ENCODE results near the gene ZNF547. TPM values are rescaled to one million over a fixed set of nuclear protein-coding genes. Genes with fewer than 3 reads are reported as not detected.

The ZNF547 gene
- total and polyA plus RNA-seq, 2 donors (not counting 3 experiments of a cell fraction or from before 2014, with no cell fraction given): 1.9 to 2.7 TPM

DNA sequence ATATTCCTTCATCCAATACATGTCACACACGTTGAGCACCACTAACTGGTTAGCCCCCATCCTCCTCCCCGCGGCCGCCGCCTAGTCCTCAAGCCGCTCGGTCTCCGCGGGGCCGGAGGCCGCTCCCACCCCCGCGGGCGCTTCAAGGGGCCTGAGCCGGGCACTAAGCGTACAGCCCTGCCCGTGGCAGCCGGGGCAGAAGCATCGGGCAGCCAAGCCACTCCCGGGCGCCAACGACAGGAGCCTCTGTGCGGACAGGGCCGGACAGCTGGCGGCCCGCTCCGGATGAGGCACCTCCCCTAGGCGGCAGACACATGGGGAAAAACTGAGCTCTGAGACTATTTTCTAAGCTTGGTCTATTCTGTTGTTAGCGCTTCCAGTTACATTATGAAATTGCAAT, 45.8 kb upstream of the ZNF547 start:
- no peak overlapping the region for H2AFZ ChIP-seq (ENCODE audit: low read depth, low read length)
- dilution Hi-C loops (cut with MboI; ENCODE audit: extremely low pct_ligation_motif_present, low sequenced_read_pairs): no loop called here
- BruUV-seq (replicated peaks): no TSS peak

GRCh38 chr19:57319869-57320179, 43.5 kb upstream of the ZNF547 start:
- peaks cover 13 to 24% of the 10 kb centered on the region in 2 experiments for H3K27me3 ChIP-seq (ENCODE audit: control insufficient read depth in 2 of 2, insufficient read depth in 2 of 2, low read length in 2 of 2)
- peak overlapping the region; percentile 72 for H3K27ac ChIP-seq (ENCODE audit: insufficient read depth, low read depth, low read length)
- TF ChIP-seq MYC (IDR thresholded peaks at IDR 0.05; ENCODE audit: low read depth, low read length): no peak
- TF ChIP-seq GATA2 (IDR thresholded peaks at IDR 0.05; ENCODE audit: insufficient read depth, insufficient read length, low read depth, low read length): no peak
- TF ChIP-seq FOS (IDR thresholded peaks at IDR 0.05; ENCODE audit: borderline replicate concordance, insufficient read depth, low read length): no peak
- TF ChIP-seq POLR2AphosphoS5 (IDR thresholded peaks at IDR 0.05; ENCODE audit: insufficient read depth, low read depth, low read length): no peak
- no peak for TF ChIP-seq POLR2A (IDR thresholded peaks at IDR 0.05; ENCODE audit: low read depth, low read length)
- TF ChIP-seq, protein P1, sequence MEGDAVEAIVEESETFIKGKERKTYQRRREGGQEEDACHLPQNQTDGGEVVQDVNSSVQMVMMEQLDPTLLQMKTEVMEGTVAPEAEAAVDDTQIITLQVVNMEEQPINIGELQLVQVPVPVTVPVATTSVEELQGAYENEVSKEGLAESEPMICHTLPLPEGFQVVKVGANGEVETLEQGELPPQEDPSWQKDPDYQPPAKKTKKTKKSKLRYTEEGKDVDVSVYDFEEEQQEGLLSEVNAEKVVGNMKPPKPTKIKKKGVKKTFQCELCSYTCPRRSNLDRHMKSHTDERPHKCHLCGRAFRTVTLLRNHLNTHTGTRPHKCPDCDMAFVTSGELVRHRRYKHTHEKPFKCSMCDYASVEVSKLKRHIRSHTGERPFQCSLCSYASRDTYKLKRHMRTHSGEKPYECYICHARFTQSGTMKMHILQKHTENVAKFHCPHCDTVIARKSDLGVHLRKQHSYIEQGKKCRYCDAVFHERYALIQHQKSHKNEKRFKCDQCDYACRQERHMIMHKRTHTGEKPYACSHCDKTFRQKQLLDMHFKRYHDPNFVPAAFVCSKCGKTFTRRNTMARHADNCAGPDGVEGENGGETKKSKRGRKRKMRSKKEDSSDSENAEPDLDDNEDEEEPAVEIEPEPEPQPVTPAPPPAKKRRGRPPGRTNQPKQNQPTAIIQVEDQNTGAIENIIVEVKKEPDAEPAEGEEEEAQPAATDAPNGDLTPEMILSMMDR (IDR thresholded peaks at IDR 0.05; ENCODE audit: extremely low read depth in 1 of 2, insufficient read depth in 1 of 2, low read depth in 1 of 2, low read length in 2 of 2): no peak
- TF ChIP-seq JUN (IDR thresholded peaks at IDR 0.05; ENCODE audit: borderline replicate concordance, insufficient read depth, insufficient read length, low read depth): no peak
- TF ChIP-seq MAX (IDR thresholded peaks at IDR 0.05; ENCODE audit: insufficient read depth, insufficient read length): no peak
- TF ChIP-seq EZH2 (IDR thresholded peaks at IDR 0.05; ENCODE audit: borderline replicate concordance, low read depth, low read length, severe bottlenecking): no peak
- peaks cover 24% of the 10 kb centered on the region for H3K79me2 ChIP-seq (ENCODE audit: control insufficient read depth, insufficient read depth, low read length)
- FAIRE-seq (no peak), DNase-seq (ENCODE audit: low read depth, low spot score) (no peak)
- peaks cover 6% of the 10 kb centered on the region for H3K4me1 ChIP-seq (ENCODE audit: control insufficient read depth, extremely low read depth, insufficient read depth, low read length)
- H3K4me2 ChIP-seq (ENCODE audit: insufficient read depth, low read length): peak overlapping the region; percentile 57
- H2AFZ ChIP-seq (ENCODE audit: low read depth, low read length): peak overlapping the region; percentile 94
- H3K9me3 ChIP-seq (replicated peaks; ENCODE audit: control insufficient read depth, insufficient read depth, low read length): no peaks in the 10 kb centered on the region
- dilution Hi-C loops (cut with MboI; ENCODE audit: extremely low pct_ligation_motif_present, low sequenced_read_pairs): no loop called here
- H3K9ac ChIP-seq (replicated peaks; ENCODE audit: extremely low read depth, insufficient read depth, low read length): peak overlapping the region; percentile 87
- H4K20me1 ChIP-seq (replicated peaks; ENCODE audit: control insufficient read depth, extremely low read depth, insufficient read depth, low read length): no peaks in the 10 kb centered on the region
- intact Hi-C loops (cut with micrococcal nuclease): loop anchor here (1.0 to 5.0 kb wide), 5 partner anchors 38 to 167 kb away; partner anchors contain the start of genes TRAPPC2B, ZNF264, ZNF419 and ZNF460
- ChIA-PET CTCF (no interaction called here), POLR2A (interaction anchor here (0.6 kb wide), 1 partner anchor 104 kb away, joined by 3 read pairs; no protein-coding TSS in a partner anchor)
- peaks cover 0 to 8% of the 10 kb centered on the region in 2 experiments for H3K36me3 ChIP-seq (ENCODE audit: control insufficient read depth in 2 of 2, extremely low read depth in 1 of 2, insufficient read depth in 2 of 2, low read length in 2 of 2)
- H3K9me1 ChIP-seq (replicated peaks; ENCODE audit: control insufficient read depth, extremely low read depth, insufficient read depth, low read length): no peaks in the 10 kb centered on the region
- BruUV-seq (replicated peaks): TSS peak; percentile 91
- H3K4me3 ChIP-seq (replicated peaks in 1 of 3; ENCODE audit: insufficient read depth in 1 of 3, low read depth in 1 of 3, low read length in 3 of 3): peak overlapping the region; percentile 15 to 65 (median 52)

More for the DNA sequence above, 45.8 kb upstream of the ZNF547 start:
- peaks cover 16 to 24% of the 10 kb centered on the region in 2 experiments for H3K27me3 ChIP-seq (ENCODE audit: control insufficient read depth in 2 of 2, insufficient read depth in 2 of 2, low read length in 2 of 2)
- no peak overlapping the region for H3K4me2 ChIP-seq (ENCODE audit: insufficient read depth, low read length)
- intact Hi-C loops (cut with micrococcal nuclease): no loop called here
- CTCF ChIA-PET: no interaction called here
- H3K27ac ChIP-seq (ENCODE audit: insufficient read depth, low read depth, low read length): no peak overlapping the region
- H4K20me1 ChIP-seq (replicated peaks; ENCODE audit: control insufficient read depth, extremely low read depth, insufficient read depth, low read length): no peaks in the 10 kb centered on the region
- H3K36me3 ChIP-seq (ENCODE audit: control insufficient read depth in 2 of 2, extremely low read depth in 1 of 2, insufficient read depth in 2 of 2, low read length in 2 of 2): no peaks in the 10 kb centered on the region
- POLR2A ChIA-PET: no interaction called here
- H3K79me2 ChIP-seq (ENCODE audit: control insufficient read depth, insufficient read depth, low read length): peaks cover 18% of the 10 kb centered on the region
- no peak overlapping the region for H3K4me3 ChIP-seq (replicated peaks in 1 of 3; ENCODE audit: insufficient read depth in 1 of 3, low read depth in 1 of 3, low read length in 3 of 3)
- FAIRE-seq (no peak), DNase-seq (ENCODE audit: low read depth, low spot score) (no peak)
- no peak overlapping the region for H3K9ac ChIP-seq (replicated peaks; ENCODE audit: extremely low read depth, insufficient read depth, low read length)
- peak; percentile 43 for TF ChIP-seq EZH2 (IDR thresholded peaks at IDR 0.05; ENCODE audit: borderline replicate concordance, low read depth, low read length, severe bottlenecking)
- TF ChIP-seq FOS (IDR thresholded peaks at IDR 0.05; ENCODE audit: borderline replicate concordance, insufficient read depth, low read length): no peak
- no peak for TF ChIP-seq POLR2AphosphoS5 (IDR thresholded peaks at IDR 0.05; ENCODE audit: insufficient read depth, low read depth, low read length)
- peaks cover 6% of the 10 kb centered on the region for H3K4me1 ChIP-seq (ENCODE audit: control insufficient read depth, extremely low read depth, insufficient read depth, low read length)
- H3K9me3 ChIP-seq (replicated peaks; ENCODE audit: control insufficient read depth, insufficient read depth, low read length): no peaks in the 10 kb centered on the region
- H3K9me1 ChIP-seq (replicated peaks; ENCODE audit: control insufficient read depth, extremely low read depth, insufficient read depth, low read length): no peaks in the 10 kb centered on the region

Data from endothelial cell of umbilical vein (primary cell).